ENCODE measurements around the gene MRPL49. TPM values are rescaled to one million over a fixed set of nuclear protein-coding genes. Genes with fewer than 3 reads are reported as not detected.

MRPL49 gene
- total RNA-seq, 1 donor from 2014 or later, result 40.2 TPM

GRCh38 chr11:65102142-65103095 is 19.7 kb upstream of the MRPL49 start:
- no peak overlapping the region for H3K27ac Mint-ChIP-seq (ENCODE audit: unreplicated experiment)
- H3K4me3 Mint-ChIP-seq (ENCODE audit: unreplicated experiment), result no peak overlapping the region
- TF ChIP-seq CTCF (IDR thresholded peaks at IDR 0.05; ENCODE audit: unreplicated experiment), result no peak
- H3K27me3 Mint-ChIP-seq (ENCODE audit: unreplicated experiment), result peaks cover 10% of the 10 kb centered on the region
- H3K36me3 Mint-ChIP-seq (ENCODE audit: low read depth, unreplicated experiment), result peaks cover 12% of the 10 kb centered on the region
- no peaks in the 10 kb centered on the region for H3K9me3 Mint-ChIP-seq (ENCODE audit: unreplicated experiment)
- H3K4me1 Mint-ChIP-seq (ENCODE audit: unreplicated experiment), result peaks cover 3% of the 10 kb centered on the region
- no peak for DNase-seq (ENCODE audit: low spot score)

GRCh38 chr11:65103476-65103875 is 18.6 kb upstream of the MRPL49 start:
- no peak overlapping the region for H3K27ac Mint-ChIP-seq (ENCODE audit: unreplicated experiment)
- no peak overlapping the region for H3K4me3 Mint-ChIP-seq (ENCODE audit: unreplicated experiment)
- no peak for DNase-seq (ENCODE audit: low spot score)
- no peaks in the 10 kb centered on the region for H3K9me3 Mint-ChIP-seq (ENCODE audit: unreplicated experiment)
- H3K4me1 Mint-ChIP-seq (ENCODE audit: unreplicated experiment), result peaks cover 3% of the 10 kb centered on the region
- H3K36me3 Mint-ChIP-seq (ENCODE audit: low read depth, unreplicated experiment), result peaks cover 12% of the 10 kb centered on the region
- no peak for TF ChIP-seq CTCF (IDR thresholded peaks at IDR 0.05; ENCODE audit: unreplicated experiment)
- peaks cover 10% of the 10 kb centered on the region for H3K27me3 Mint-ChIP-seq (ENCODE audit: unreplicated experiment)

- Mint-ChIP-seq H3K36me3 (ENCODE audit: low read depth, unreplicated experiment) (peaks cover 12% of the 10 kb centered on the region), H3K4me3 (ENCODE audit: unreplicated experiment) (no peak overlapping the region), H3K9me3 (ENCODE audit: unreplicated experiment) (no peaks in the 10 kb centered on the region), H3K27ac (ENCODE audit: unreplicated experiment) (no peak overlapping the region), H3K4me1 (ENCODE audit: unreplicated experiment) (peaks cover 3% of the 10 kb centered on the region), H3K27me3 (ENCODE audit: unreplicated experiment) (peaks cover 8% of the 10 kb centered on the region)
- TF ChIP-seq CTCF (IDR thresholded peaks at IDR 0.05; ENCODE audit: unreplicated experiment), result no peak
- no peak for DNase-seq (ENCODE audit: low spot score)
Measured at GRCh38 chr11:65104628-65105027, 17.5 kb upstream of the MRPL49 start.

GRCh38 chr11:65107078-65107477 is 15.0 kb upstream of the MRPL49 start:
- H3K9me3 Mint-ChIP-seq (ENCODE audit: unreplicated experiment), result no peaks in the 10 kb centered on the region
- peaks cover 9% of the 10 kb centered on the region for H3K27me3 Mint-ChIP-seq (ENCODE audit: unreplicated experiment)
- DNase-seq (ENCODE audit: low spot score), result no peak
- H3K36me3 Mint-ChIP-seq (ENCODE audit: low read depth, unreplicated experiment), result peaks cover 16% of the 10 kb centered on the region
- H3K4me1 Mint-ChIP-seq (ENCODE audit: unreplicated experiment), result peaks cover 3% of the 10 kb centered on the region
- no peak overlapping the region for H3K27ac Mint-ChIP-seq (ENCODE audit: unreplicated experiment)
- TF ChIP-seq CTCF (IDR thresholded peaks at IDR 0.05; ENCODE audit: unreplicated experiment), result no peak
- no peak overlapping the region for H3K4me3 Mint-ChIP-seq (ENCODE audit: unreplicated experiment)
